ENCODE data around the gene SMIM22. TPM values are rescaled to one million over a fixed set of nuclear protein-coding genes. Genes with fewer than 3 reads are reported as not detected.

Gene SMIM22
- total RNA-seq, 1 experiment from 2014 or later = 3.3 TPM

GRCh38 chr16:4750896-4751295 lies 44.3 kb upstream of the SMIM22 start (continued):
- TF ChIP-seq REST (IDR thresholded peaks at IDR 0.05; ENCODE audit: low read depth) (no peak), FOSL1 (IDR thresholded peaks at IDR 0.05; ENCODE audit: low read depth) (no peak), CEBPB (IDR thresholded peaks at IDR 0.05; ENCODE audit: low read depth) (no peak)

GRCh38 chr16:4752351-4753100 lies 42.6 kb upstream of the SMIM22 start:
- no peak for ATAC-seq
- Histone ChIP-seq H3K4me1 (ENCODE audit: control insufficient read depth in 1 of 2, insufficient read depth in 2 of 2, low read length in 2 of 2) (no peaks in the 10 kb centered on the region), H3K4me3 (replicated peaks in 1 of 2; ENCODE audit: low read depth in 1 of 2, low read length in 2 of 2) (no peak overlapping the region), H2AFZ (ENCODE audit: low read depth, low read length, poor library complexity, severe bottlenecking) (no peak overlapping the region), H3K9me2 (ENCODE audit: insufficient read depth) (no peaks in the 10 kb centered on the region), H3K36me3 (ENCODE audit: control insufficient read depth in 1 of 2, insufficient read depth in 2 of 2, low read length in 2 of 2) (peaks cover 12% of the 10 kb centered on the region in 2 experiments; a peak in 3 of 4 replicates), H4K20me1 (ENCODE audit: insufficient read depth) (no peaks in the 10 kb centered on the region), H3K79me2 (ENCODE audit: insufficient read depth, low read length) (peaks cover 4% of the 10 kb centered on the region; the same call in 1 of the 2 replicates), H3K27ac (ENCODE audit: low read depth, low read length) (no peak overlapping the region), H3K9me3 (ENCODE audit: control insufficient read depth in 1 of 2, insufficient read depth in 1 of 2, low read depth in 1 of 2, low read length in 2 of 2) (peaks cover 0 to 4% of the 10 kb centered on the region in 2 experiments; a peak in 1 of 4 replicates), H3K4me2 (ENCODE audit: low read length) (no peak overlapping the region), H3K9ac (ENCODE audit: low read length) (no peak overlapping the region), H3K27me3 (ENCODE audit: insufficient read depth, low read length) (no peaks in the 10 kb centered on the region)
- RAD21 ChIA-PET (ENCODE audit: low non-redundant PET in 1 of 2, low total read pairs in 2 of 2, uncharacterized antibody in 2 of 2, unreplicated experiment in 2 of 2) = no interaction called here
- intact Hi-C loops (cut with micrococcal nuclease) = no loop called here
- CTCF ChIA-PET = no interaction called here
- no peak for DNase-seq (ENCODE audit: low read depth, low spot score)
- POLR2A ChIA-PET = no interaction called here
- no TSS peak for BruUV-seq (replicated peaks)
- TF ChIP-seq YY1 (IDR thresholded peaks at IDR 0.05; ENCODE audit: extremely low read depth, insufficient replicate concordance, low read depth, low read length) (no peak), ZBTB33 (IDR thresholded peaks at IDR 0.05; ENCODE audit: extremely low read depth, insufficient replicate concordance, low read length) (no peak), CTCF (IDR thresholded peaks at IDR 0.05 in 2 of 3, conservative IDR thresholded peaks at IDR 0.05 in 1 of 3; ENCODE audit: borderline replicate concordance in 1 of 3, insufficient read depth in 1 of 3, low read depth in 2 of 3, low read length in 2 of 3) (no peak), ZNF274 (IDR thresholded peaks at IDR 0.05; ENCODE audit: low read depth, low read length) (no peak), SIN3A (IDR thresholded peaks at IDR 0.05; ENCODE audit: low read depth) (no peak), TCF7L2 (IDR thresholded peaks at IDR 0.05; ENCODE audit: borderline replicate concordance, extremely low read depth, insufficient read depth, insufficient read length) (no peak), ZFX (IDR thresholded peaks at IDR 0.05) (no peak), EZH2phosphoT487 (IDR thresholded peaks at IDR 0.05; ENCODE audit: borderline replicate concordance) (no peak), SRF (IDR thresholded peaks at IDR 0.05; ENCODE audit: low read depth) (no peak), POLR2AphosphoS5 (IDR thresholded peaks at IDR 0.05; ENCODE audit: low read depth, low read length) (no peak), ATF3 (IDR thresholded peaks at IDR 0.05) (no peak)
